NCI-H2029 treated with DMSO at 0.1 percent for 48 hours (cell line): ENCODE data around the gene ATRNL1.
"Not testable (repeated sequence)": the region's sequence is repeated elsewhere in the genome, so short reads cannot be mapped to it uniquely, and the experiment has no call there.

Experiments used
- DNase-seq: peaks from one replicate; lab custom pipeline; 2025; lab: John Stamatoyannopoulos, UW

ATRNL1 gene

DNA sequence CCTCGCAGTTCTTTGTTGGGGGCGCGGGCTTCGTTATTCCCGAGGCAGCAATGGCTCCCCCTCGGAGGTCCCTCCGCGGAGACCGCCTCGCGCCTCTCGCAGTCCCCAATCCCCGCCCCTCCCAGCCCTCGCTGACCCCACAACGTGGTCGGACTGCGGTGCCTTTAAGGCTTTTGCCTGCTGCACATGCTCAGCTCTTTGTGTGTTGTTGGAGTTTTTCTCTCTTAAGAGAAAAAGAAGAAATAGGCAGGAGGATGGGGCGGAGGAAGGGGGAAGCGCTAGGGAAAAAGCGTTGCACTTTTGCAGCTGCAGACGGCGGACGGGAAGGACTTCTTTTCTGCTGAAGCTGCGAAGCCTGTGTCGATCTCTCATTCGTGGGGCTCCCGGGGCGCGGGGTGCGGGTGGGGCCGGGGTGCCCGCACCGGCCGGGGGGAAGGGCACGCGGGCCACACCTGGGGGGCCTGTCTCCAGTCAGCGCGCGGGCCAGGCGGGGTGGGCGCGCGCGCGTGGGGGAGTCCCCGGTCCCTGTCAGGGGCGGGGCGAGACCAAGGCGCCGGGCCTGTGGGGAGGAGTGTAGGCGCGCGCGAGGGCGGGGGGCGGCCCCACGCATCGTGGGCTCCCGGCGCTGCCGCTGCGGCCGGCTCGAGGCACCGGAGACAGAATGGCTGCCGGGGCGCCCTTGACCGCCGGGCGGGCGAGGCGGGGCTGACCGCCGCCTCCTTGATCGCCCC is 445 bp upstream of the ATRNL1 start:
- DNase-seq: no peak

DNA sequence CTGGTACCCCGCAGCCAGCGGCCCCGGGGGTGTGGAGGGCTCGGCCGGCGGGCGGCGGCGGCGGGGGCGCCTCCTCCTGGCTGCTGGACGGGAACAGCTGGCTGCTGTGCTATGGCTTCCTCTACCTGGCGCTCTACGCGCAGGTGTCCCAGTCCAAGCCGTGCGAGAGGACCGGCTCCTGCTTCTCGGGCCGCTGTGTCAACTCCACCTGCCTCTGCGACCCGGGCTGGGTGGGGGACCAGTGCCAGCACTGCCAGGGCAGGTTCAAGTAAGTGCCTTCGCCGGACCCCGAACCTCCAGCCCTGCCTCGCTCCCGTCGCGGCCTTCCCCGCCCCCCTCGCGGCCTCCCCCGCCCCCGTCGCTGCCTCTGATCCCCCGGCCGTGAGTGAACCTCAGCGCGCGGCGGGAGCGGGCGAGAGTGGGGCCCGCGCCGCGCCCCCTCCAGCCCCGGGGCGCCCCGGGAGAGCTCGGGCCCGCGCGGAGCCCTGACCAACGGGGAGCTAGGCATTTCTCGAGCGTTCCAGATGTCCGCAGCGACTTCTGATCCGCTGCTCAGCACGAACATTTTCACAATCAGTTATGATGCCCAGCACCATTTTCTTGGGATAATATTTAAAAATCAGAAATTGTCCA is 727 bp downstream of the ATRNL1 start:
- DNase-seq: no peak

DNA sequence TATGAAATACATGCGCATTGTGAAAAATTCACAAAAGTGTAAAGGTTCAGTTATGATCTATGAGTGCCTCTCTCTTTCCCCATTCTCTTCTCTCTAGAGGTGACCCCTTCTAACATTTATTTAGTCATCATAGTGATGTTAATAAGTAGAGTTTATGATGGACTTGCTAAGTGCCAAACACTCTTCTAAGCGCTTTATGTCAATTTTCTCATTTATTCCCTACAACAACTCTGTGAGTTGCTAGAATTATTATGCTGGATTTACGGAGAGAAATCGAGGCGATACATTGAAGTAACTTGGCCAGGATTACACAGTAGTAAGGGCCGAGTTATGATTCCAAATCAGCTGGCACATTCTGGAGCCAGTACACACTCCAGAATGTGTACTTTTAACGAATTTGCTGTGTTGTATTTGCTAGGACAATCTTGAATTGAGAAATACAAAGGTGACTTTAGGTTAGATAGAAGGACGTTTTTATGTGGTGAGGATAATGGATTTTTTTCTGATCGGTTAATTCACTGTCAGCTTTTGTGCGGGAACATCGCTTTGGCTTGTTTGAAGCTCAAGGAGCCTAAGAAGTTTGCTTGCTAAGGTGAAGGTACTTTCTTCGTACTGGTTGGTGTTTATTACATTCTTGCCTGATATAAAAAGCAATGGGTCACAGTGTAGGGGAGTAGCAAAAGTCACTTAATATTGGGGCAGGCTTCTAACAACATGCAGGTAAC is 1.4 kb downstream of the ATRNL1 start:
- no peak for DNase-seq

DNA sequence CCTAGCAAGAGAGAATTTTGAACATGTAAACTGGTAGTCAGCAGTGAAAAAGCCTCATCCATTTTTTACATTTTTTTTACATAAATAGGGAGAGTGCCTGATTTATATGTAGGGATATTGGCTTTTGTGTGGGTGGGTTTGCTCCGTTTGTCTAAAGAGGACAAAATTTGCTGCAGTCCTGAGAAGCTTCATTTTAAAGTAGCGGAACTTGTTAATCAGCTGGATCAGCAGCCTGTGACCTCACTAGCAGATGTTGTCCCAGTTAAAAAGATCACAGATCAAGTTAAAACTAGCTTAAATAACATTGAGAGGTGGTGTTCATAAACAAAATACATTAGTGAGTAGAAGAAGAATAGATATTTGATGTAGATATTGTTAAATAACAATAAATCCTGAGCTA is 2.6 kb downstream of the ATRNL1 start:
- no peak for DNase-seq

DNA sequence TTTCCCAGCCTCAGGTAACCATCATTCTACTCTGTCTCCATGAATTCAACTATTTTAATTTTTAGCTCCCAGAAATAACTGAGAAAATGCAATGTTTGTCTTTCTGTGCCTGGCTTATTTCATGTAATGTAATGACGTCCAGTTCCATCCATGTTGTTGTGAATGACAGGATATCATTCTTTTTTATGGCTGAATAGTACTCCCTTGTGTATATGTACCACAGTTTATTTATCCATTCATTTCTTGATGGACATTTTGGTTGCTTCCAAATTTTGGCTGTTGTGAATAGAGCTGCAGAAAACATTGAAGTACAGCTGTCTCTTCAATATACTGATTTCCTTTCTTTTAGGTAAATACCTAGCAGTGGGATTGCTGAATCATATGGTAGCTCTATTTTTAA is 10.5 kb downstream of the ATRNL1 start:
- no peak for DNase-seq

DNA sequence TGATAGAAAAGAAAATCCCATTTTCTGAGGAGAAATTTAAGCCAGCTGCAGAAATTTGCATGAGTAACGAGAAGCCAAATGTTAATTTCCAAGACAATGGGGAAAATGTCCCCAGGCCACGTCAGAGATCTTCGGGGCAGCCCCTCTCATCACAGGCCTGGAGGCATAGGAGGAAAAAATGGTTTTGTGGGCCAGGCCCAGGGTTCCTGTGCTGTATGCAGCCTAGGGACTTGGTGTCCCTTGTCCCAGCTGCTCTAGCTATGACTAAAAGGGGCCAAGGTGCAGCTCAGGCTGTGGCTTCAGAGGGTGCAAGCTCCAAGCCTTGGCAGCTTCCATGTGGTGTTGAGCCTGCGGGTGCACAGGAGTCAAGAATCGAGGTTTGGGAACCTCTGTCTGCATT is 12.2 kb downstream of the ATRNL1 start:
- not testable (repeated sequence) for DNase-seq

DNA sequence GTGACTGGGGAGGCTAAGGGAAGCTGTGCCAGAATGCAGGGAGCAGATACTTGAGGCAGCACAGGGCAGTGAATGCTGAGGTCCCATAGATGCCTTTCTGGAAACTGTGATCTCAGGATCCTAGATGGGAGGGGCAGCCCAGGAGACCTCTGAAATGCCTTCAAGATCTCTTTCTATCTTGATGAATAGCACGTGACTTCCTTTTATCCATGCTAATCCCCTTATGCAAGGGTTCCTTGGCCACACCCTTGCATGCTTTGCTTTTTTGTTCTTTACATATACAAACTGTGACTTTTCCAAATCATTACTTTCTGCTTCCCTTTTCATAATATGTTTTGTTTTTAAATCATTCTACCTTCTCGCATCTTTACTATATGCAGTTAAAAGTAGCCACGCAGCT is 14.7 kb downstream of the ATRNL1 start:
- DNase-seq: no peak

DNA sequence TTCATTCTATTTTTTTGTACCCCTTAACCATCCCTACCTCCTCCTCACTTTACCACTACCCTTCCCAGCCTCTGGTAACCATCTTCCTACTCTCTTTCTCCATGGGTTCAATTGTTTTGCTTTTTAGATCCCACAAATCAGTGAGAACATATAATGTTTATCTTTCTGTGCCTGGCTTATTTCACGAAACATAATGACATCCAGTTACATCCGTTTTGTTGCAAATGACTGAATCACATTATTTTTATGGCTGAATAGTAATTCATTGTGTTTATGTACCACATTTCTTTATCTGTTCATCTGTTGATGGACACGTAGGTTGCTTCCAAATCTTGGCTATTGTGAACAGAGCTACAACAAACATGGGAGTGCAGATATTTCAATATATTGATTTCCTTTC is 24.1 kb downstream of the ATRNL1 start:
- DNase-seq: no peak

DNA sequence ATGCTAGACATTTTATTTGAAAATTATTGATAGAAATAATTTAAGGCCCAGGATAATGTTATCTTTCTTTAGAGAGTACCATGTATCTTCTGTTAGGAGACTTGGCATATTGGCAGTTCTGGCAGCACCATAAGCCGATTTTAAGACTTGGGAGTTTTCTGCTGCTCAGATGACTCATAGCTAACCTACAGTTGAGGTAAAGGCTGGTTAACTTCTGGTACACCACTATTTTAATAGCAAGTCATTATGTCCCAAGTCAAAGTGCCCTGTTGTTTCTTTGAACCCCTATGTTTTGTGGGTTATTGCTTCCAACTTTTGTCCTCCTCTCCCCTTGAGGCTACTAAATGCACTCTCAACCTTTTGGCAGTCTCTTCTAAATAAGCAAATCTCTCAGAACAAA is 25.2 kb downstream of the ATRNL1 start:
- DNase-seq: no peak

DNA sequence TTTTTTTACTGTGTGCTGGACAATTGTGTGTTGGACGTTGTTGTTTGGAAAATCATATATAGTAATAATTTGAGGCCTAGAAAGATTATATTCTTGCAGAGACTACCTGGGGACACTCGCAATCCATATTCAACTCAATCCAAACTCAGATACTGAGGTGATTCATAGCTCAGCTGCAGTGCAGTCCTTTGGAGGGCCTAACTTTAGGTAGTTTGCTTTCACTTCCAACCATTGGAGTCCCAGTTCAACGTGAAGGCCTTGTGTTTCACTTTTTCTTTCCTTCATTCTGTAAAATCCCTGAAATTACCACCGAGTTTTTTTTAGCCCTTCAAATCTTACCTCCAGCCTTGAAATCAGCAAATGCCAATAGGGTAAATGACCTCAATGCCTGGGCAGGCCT is 32.3 kb downstream of the ATRNL1 start:
- no peak for DNase-seq

DNA sequence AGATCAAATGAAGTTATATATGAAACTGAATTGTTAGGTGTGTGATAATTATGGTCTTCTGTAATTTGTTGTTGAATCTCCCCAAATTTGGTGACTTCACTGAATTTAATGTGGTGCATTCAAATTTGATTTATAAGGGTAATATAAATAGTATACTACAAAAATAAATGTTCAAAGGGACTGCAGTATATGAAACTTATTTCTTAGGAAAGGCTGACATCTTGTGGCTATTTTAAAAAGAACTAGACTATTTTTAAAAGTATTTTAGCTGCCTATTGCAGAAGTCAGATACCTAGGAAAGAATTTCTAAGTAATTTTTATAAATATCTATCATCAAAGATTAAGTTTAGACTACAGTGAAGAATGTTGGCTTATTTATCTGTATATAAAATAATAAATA is 36.6 kb downstream of the ATRNL1 start:
- DNase-seq: no peak

DNA sequence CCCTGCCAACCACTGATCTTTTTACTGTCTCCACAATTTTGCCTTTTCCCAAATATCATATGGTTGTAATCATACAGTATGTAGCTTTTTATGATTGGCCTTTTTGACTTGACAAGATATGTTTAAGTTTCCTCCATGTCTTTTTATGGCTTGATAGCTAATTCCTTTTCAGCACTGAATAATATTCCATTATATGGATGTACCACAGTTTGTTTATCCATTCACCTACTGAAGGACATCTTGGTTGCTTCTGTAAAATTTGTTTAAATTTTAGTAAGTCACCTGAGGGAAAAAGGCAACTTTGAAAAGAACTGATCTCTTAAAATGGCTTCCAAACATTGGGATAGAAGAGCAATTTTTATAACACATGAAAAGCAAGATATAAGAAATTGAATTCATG is 43.5 kb downstream of the ATRNL1 start:
- DNase-seq: no peak

DNA sequence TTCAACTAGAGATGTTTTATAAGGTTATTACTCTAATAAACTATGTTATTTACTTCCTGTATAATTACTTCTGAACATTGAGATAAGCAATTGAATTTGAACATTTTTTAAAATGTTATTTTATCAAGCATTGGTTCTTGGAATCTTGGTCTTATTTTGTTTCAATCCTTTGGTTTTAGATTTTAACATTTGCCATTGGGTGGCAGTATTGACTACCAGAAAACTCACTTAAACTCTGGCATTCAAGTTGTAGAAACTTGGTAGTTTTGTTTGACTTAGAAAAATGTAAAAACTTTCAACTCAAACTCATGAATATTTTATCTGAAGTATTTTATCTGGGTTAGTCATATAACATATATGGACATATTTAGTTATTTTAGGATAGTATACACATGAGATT is 48.1 kb downstream of the ATRNL1 start:
- no peak for DNase-seq

DNA sequence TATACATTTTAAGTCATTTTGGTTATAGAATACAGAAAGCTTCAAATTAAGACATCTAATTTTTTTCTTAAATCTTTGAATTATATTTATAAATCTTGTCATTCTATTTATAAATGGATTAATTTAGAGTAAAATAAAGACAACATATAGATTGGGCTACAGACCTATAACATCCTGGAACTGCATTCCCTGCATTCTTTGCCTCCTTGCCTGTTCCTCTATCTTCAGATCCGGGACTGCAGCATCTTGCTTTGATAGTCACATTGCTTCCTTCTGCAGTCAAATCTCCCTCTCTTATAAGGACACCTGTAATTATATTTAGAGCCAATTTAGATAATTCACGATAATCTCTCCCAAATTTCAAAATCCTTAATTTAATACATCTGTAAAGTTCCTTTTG is 64.2 kb downstream of the ATRNL1 start:
- no peak for DNase-seq

DNA sequence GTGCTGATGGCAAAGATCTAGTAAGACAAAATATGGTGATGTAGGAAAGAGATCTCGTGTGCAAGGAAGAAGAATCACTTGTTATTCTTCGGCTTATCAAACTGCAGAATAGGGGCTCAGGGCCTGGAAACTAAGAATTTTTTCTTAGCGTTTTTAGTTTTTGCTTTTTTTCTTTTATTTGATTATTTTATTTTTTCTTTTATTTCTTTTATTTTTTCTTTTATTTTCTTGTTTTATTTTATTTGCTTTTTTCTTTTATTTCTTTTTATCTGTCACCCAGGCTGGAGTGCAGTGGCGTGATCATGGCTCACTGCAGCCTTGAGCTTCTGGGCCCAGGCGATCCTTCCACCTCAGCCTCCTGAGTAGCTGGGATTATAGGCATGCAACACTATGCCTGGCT is 70.0 kb downstream of the ATRNL1 start:
- DNase-seq: no peak

DNA sequence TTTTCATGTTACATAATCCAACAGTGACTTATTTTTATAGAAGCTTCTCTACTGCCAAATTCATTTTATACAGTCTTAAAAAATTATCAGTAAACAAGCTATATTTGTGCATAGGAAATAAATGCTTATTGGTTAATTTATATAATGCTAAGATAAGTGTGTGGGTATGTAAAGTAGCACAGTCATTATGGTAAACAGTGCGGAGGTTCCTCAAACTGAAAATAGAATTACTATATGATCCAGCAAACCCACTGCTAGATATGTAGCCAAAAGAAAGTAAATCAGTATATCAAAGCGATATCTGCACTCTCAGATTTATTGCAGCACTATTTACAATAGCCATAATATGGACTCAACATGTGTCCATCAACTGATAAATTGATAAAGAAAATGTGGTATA is 71.1 kb downstream of the ATRNL1 start:
- no peak for DNase-seq

DNA sequence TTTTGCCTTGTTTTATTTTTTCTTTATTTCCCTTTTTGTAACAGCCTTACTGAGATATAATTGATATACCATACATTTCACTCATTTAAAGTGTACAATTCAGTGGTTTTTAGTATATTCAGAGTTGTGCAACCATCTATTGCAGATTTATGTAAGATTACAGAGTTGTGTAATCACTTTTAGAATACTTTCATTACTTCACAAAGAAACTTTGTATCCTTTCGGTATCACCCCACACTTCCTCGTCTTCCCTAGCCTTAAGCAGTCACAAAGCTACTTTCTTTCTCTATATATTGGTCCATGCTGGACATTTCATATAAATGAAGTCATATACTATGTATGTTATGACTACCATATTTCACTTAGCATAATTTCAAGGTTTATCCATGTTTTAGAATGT is 74.6 kb downstream of the ATRNL1 start:
- DNase-seq: no peak

DNA sequence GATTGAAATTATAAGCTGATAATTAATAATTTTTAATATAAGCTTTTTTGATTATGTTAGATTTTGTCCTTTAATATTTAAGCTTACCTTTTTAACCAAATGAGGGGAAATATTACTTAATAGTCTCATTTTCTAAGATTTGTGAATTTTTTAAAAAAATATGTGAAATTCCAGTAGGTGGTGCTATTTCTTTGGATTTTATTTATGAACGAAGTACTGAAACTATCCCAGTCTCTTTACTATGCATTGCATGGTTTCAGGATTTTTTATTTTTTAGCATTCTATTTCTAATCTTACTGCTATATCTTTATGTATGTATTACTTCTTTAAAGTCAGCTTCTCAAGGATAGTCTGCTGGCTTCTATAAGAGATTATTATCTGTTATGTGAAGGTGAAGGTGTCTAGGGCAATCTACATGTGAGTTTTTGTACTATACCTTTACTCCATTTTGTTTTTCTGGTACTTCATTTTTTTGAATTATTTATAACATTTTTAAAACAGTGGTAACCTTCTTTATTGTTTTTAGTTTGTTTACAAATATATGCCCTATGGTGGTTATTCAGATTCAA is 78.3 kb downstream of the ATRNL1 start:
- no peak for DNase-seq

DNA sequence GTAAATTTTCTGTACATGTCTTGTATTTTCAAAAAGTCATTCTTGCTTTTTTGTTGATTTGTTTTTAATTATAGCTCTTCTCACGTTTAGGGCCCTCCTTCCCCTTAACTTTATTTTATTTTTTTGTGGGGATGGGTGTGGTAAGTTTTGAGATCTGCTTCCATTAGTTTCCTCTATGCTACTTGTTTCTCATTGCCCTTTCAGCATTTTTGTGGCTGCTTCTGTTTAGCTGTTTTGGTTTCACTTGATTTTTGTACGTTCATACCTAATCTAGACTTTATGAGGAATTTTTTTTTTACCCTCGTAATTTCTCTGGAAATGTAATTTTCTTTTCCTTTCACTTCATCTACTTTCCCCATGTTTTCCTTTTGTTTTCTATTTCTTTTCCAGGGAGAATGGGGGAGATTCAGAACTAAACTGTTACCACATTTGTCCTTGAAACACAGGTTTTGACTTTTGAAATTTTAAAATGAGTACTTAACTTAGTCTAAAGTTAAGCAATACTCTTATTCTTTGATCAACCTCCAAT is 80.8 kb downstream of the ATRNL1 start:
- no peak for DNase-seq

DNA sequence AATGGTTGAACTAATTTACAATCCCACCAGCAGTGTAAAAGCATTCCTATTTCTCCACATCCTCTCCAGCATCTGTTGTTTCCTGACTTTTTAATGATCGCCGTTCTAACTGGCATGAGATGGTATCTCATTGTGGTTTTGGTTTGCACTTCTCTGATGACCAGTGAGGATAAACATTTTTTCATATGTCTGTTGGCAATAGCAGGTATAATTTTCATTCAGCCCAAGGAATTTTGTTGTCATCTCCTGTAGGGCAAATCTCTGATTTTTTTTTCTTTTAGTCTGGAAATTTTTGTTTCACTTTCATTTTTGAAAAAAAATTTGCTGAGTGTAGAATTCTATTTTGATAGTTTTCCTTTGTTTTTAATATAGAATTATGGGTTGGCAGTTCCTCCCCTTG is 114.1 kb downstream of the ATRNL1 start:
- DNase-seq: not testable (repeated sequence)

DNA sequence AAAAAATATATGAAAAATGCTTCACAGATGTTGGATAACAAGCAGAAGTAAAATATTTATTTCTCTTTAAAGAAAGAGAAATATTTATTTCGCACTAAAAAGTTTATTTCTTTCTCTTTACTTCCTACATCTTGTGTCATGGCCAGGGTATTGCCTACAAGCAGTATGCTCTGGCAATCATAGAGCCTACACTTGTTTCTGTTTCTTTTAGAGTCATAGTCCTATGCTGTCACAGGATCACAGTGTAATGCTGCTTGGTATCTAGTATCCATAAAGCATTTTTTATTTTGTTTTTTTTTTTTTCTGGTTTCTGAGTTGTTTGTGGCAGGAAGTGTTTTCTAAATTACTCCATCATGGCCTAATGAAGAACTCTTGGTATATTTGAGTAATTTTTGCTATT is 116.0 kb downstream of the ATRNL1 start:
- DNase-seq: no peak

DNA sequence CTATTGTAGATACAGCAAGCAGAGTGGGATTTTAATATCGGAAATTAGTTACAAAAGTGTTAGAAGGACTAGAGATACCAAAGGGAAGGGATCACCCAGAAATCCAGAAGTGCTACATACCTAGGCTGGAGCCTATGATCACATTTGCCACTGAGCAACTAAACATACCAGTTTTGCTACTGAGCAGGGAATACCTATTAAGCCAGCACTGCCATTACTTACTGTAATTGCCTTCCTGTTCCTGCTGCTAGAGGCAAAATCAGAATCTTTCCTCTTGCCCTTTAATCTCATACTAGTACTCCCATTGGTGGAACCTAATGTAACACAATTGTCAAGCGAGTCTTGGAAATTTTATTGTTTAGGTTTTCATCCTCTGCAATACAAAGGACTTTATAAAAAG is 121.7 kb downstream of the ATRNL1 start:
- DNase-seq: no peak

DNA sequence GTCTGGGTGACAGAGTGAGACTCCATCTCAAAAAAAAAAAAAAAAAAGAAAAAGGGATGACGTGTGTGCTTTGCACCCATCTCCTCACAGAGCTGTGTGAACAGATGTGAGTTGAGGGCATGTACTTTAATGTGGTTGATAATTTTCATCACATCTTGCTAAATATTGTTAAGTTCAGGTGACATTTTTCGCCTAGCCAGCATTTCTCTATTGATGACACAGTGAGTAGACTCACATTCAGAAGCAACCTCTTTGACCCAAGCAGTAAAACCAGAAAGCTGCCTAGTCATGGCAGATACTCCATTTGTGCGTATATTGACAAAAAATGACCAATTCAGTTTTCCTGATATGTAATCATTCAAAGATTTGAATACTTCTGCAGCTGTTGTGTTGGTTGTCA is 126.0 kb downstream of the ATRNL1 start:
- no peak for DNase-seq
